ENCODE measurements around the gene A2M. TPM values are rescaled to one million over a fixed set of nuclear protein-coding genes. Genes with fewer than 3 reads are reported as not detected.

A2M gene
- total RNA-seq, 1 experiment from 2014 or later, result 1.2 TPM

GRCh38 chr12:9073076-9073475 is 42.6 kb downstream of the A2M start:
- no peaks in the 10 kb centered on the region for H3K9me3 ChIP-seq (ENCODE audit: control insufficient read depth, low read depth, low read length)
- H3K18ac ChIP-seq (ENCODE audit: insufficient read length, low read depth, low read length), result no peak overlapping the region
- H3K9me3 Mint-ChIP-seq, result no peaks in the 10 kb centered on the region
- H3K27me3 ChIP-seq (ENCODE audit: insufficient read depth, low read length), result no peaks in the 10 kb centered on the region
- no peak overlapping the region for H3K14ac ChIP-seq (ENCODE audit: insufficient read depth, low read length)
- no peak overlapping the region for H4K5ac ChIP-seq (ENCODE audit: insufficient read length, low read depth, low read length)
- H3K23ac ChIP-seq (ENCODE audit: insufficient read length, low read depth, low read length), result no peak overlapping the region
- no peak overlapping the region for H3K27ac Mint-ChIP-seq
- no peaks in the 10 kb centered on the region for H3K79me2 ChIP-seq (ENCODE audit: insufficient read depth, low read length)
- no peaks in the 10 kb centered on the region for H3K79me1 ChIP-seq (ENCODE audit: insufficient read depth, low read depth, low read length, poor library complexity, severe bottlenecking)
- H4K20me1 ChIP-seq (ENCODE audit: control insufficient read depth, insufficient read depth, insufficient read length), result no peaks in the 10 kb centered on the region
- no peak overlapping the region for H3K4me3 Mint-ChIP-seq
- H2BK120ac ChIP-seq (ENCODE audit: low read depth, low read length, poor library complexity, severe bottlenecking), result no peak overlapping the region
- H2AK5ac ChIP-seq (ENCODE audit: insufficient read length, low read length), result no peak overlapping the region
- H3K4me1 ChIP-seq (ENCODE audit: insufficient read depth, low read length), result no peaks in the 10 kb centered on the region
- peaks cover 2% of the 10 kb centered on the region for H3K27me3 Mint-ChIP-seq (ENCODE audit: low read depth)
- no peak for TF ChIP-seq CTCF (conservative IDR thresholded peaks at IDR 0.05)
- no peak overlapping the region for H3K56ac ChIP-seq (ENCODE audit: insufficient read length, low read depth, low read length)
- H3T11ph ChIP-seq (ENCODE audit: low read length), result no peak overlapping the region
- no peaks in the 10 kb centered on the region for H3K4me1 Mint-ChIP-seq
- no peak overlapping the region for H2BK5ac ChIP-seq (ENCODE audit: insufficient read length, low read length)
- no peak overlapping the region for H2BK20ac ChIP-seq (ENCODE audit: low read depth, low read length, poor library complexity, severe bottlenecking)
- H3K23me2 ChIP-seq (ENCODE audit: insufficient read length, low read depth, low read length, poor library complexity, severe bottlenecking), result no peaks in the 10 kb centered on the region
- no peak overlapping the region for H4K8ac ChIP-seq (replicated peaks; ENCODE audit: insufficient read length, low read depth, low read length)
- no peaks in the 10 kb centered on the region for H3K36me3 Mint-ChIP-seq (ENCODE audit: insufficient read depth in 1 of 3, low read depth in 3 of 3)
- H4K91ac ChIP-seq (ENCODE audit: insufficient read length, low read depth, low read length), result no peak overlapping the region
- H2BK12ac ChIP-seq (ENCODE audit: insufficient read length, low read depth, low read length), result no peak overlapping the region
- no peak overlapping the region for H2BK15ac ChIP-seq (ENCODE audit: low read depth, low read length)
- DNase-seq, result no peak
- H2AFZ ChIP-seq (ENCODE audit: low read length), result no peak overlapping the region
- H3K4ac ChIP-seq (ENCODE audit: low read depth, low read length), result no peak overlapping the region
- no peak overlapping the region for H3K4me2 ChIP-seq (ENCODE audit: insufficient read depth, insufficient read length, low read length)
- no peak overlapping the region for H3K9ac ChIP-seq (ENCODE audit: extremely low read depth, insufficient read length, low read length)
- no peak overlapping the region for H3K27ac ChIP-seq (ENCODE audit: insufficient read length, low read depth, low read length)

Data from H9 (cell line).